OCI-M1 (cell line): ENCODE measurements around the gene LINGO1.

Experiments used
- DNase-seq: peaks from one replicate; lab custom pipeline; 2025; lab: John Stamatoyannopoulos, UW

LINGO1 gene

GRCh38 chr15:77596821-77597803 lies 35.6 kb downstream of the LINGO1 start:
- no peak for DNase-seq

- DNase-seq, result no peak
These were observed 37.5 kb downstream of the LINGO1 start for GRCh38 chr15:77595231-77595630.

- no peak for DNase-seq
These were observed 40.0 kb downstream of the LINGO1 start for GRCh38 chr15:77592758-77593157.

- DNase-seq, result no peak
These were observed 40.6 kb downstream of the LINGO1 start for GRCh38 chr15:77591968-77592613.

- no peak for DNase-seq
These were observed 42.9 kb downstream of the LINGO1 start for GRCh38 chr15:77589839-77590238.

GRCh38 chr15:77588126-77588525 lies 44.6 kb downstream of the LINGO1 start:
- no peak for DNase-seq

GRCh38 chr15:77584691-77585090 lies 48.0 kb downstream of the LINGO1 start:
- no peak for DNase-seq

GRCh38 chr15:77584201-77584600 lies 48.5 kb downstream of the LINGO1 start:
- DNase-seq, result peak; percentile 39

- DNase-seq, result no peak
These were observed 49.9 kb downstream of the LINGO1 start for GRCh38 chr15:77582763-77583162.

GRCh38 chr15:77581896-77582569 lies 50.7 kb downstream of the LINGO1 start:
- DNase-seq, result no peak

- DNase-seq, result no peak
These were observed 51.6 kb downstream of the LINGO1 start for GRCh38 chr15:77580996-77581682.

- no peak for DNase-seq
These were observed 53.1 kb downstream of the LINGO1 start for GRCh38 chr15:77579498-77580188.

- no peak for DNase-seq
These were observed 53.9 kb downstream of the LINGO1 start for GRCh38 chr15:77578641-77579372.

- no peak for DNase-seq
These were observed 55.3 kb downstream of the LINGO1 start for GRCh38 chr15:77577366-77577950.

GRCh38 chr15:77576538-77576937 lies 56.2 kb downstream of the LINGO1 start:
- DNase-seq, result no peak

- DNase-seq, result no peak
These were observed 57.3 kb downstream of the LINGO1 start for GRCh38 chr15:77575203-77575934.

GRCh38 chr15:77574521-77575202 lies 58.0 kb downstream of the LINGO1 start:
- no peak for DNase-seq

- no peak for DNase-seq
These were observed 58.9 kb downstream of the LINGO1 start for GRCh38 chr15:77573802-77574201.

GRCh38 chr15:77572186-77572585 lies 60.5 kb downstream of the LINGO1 start:
- DNase-seq, result no peak
